Esophagus squamous epithelium (tissue), 4 donors: ENCODE results near the gene GPR78.

ENCODE experiments used
- POLR2A ChIP-seq, 4 donors: fragments of 450-650 bp; IDR thresholded peaks; one replicate each; pipeline ENCODE4 v1.6.1; 2017; ENCODE audit warnings: antibody characterized with exemption in 4 of 4, mild to moderate bottlenecking in 4 of 4, moderate library complexity in 3 of 4
- TF ChIP-seq, protein P1 (sequence below), 6 experiments: fragments of 450-650 bp in 4 of 6; fragments of 200-600 bp in 2 of 6; sonication (generic) in 2 of 6; IDR thresholded peaks; one replicate each; pipeline ENCODE4 v1.5.1; 2016 to 2019; ENCODE audit warnings: antibody characterized with exemption in 6 of 6, mild to moderate bottlenecking in 4 of 6, moderate library complexity in 4 of 6

DNA sequence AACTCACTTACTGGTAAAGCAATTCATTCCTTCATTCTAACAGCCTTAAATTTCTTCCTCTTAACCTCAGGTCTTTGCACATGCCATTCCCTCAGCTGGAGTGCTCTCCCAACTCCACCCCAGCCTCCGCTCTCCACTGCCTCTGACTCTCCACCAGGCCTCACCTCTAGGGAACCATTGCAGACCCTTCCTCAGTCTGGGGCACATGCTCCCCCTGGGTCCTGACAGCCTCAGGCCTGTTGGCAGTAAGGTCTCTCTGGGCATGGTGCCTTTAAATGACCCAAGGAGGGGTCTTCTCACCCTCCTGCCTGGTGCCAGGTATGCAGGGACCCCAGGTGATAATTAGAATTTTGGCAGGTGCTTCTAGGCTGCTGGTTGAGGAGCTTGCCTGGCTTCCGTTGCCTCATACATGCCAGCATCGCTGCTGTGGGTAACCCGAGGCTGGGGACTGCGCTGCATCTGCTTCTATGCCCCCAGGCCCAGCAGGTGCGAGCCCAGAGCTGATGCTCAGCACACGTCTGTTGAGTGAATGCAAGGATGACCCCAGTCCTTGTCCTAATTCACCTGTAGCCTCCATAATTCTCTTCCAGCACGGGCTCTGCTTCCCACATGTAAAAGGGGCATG lies 27.5 kb upstream of the GPR78 start:
- no peak for TF ChIP-seq POLR2A (IDR thresholded peaks at IDR 0.05)
- TF ChIP-seq, protein P1, sequence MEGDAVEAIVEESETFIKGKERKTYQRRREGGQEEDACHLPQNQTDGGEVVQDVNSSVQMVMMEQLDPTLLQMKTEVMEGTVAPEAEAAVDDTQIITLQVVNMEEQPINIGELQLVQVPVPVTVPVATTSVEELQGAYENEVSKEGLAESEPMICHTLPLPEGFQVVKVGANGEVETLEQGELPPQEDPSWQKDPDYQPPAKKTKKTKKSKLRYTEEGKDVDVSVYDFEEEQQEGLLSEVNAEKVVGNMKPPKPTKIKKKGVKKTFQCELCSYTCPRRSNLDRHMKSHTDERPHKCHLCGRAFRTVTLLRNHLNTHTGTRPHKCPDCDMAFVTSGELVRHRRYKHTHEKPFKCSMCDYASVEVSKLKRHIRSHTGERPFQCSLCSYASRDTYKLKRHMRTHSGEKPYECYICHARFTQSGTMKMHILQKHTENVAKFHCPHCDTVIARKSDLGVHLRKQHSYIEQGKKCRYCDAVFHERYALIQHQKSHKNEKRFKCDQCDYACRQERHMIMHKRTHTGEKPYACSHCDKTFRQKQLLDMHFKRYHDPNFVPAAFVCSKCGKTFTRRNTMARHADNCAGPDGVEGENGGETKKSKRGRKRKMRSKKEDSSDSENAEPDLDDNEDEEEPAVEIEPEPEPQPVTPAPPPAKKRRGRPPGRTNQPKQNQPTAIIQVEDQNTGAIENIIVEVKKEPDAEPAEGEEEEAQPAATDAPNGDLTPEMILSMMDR (IDR thresholded peaks at IDR 0.05), result no peak
